ENCODE measurements around the gene PAXIP1. TPM values are rescaled to one million over a fixed set of nuclear protein-coding genes. Genes with fewer than 3 reads are reported as not detected.

The PAXIP1 gene
- total and polyA plus RNA-seq, 9 donors, result 7.9 to 14.9 (median 10.3) TPM

GRCh38 chr7:154977250-154977649 lies 25.7 kb downstream of the PAXIP1 start:
- intact Hi-C loops (cut with DNase I), result no loop called here
- DNase-seq, result no peak
- WGBS, 3 donors, result 92 to 94% (median 94%) methylated on average over 6 of the region's 6 CpGs
- Histone ChIP-seq H3K27me3 (no peaks in the 10 kb centered on the region), H3K4me1 (ENCODE audit: insufficient read depth) (no peaks in the 10 kb centered on the region), H3K9me3 (no peaks in the 10 kb centered on the region), H3K27ac (no peak overlapping the region), H3K4me3 (no peak overlapping the region), H3K36me3 (no peaks in the 10 kb centered on the region)
- TF ChIP-seq, protein P1, sequence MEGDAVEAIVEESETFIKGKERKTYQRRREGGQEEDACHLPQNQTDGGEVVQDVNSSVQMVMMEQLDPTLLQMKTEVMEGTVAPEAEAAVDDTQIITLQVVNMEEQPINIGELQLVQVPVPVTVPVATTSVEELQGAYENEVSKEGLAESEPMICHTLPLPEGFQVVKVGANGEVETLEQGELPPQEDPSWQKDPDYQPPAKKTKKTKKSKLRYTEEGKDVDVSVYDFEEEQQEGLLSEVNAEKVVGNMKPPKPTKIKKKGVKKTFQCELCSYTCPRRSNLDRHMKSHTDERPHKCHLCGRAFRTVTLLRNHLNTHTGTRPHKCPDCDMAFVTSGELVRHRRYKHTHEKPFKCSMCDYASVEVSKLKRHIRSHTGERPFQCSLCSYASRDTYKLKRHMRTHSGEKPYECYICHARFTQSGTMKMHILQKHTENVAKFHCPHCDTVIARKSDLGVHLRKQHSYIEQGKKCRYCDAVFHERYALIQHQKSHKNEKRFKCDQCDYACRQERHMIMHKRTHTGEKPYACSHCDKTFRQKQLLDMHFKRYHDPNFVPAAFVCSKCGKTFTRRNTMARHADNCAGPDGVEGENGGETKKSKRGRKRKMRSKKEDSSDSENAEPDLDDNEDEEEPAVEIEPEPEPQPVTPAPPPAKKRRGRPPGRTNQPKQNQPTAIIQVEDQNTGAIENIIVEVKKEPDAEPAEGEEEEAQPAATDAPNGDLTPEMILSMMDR (IDR thresholded peaks at IDR 0.05), result no peak
- no peak for TF ChIP-seq EP300 (IDR thresholded peaks at IDR 0.05)
- no peak for TF ChIP-seq POLR2A (IDR thresholded peaks at IDR 0.05)

GRCh38 chr7:154976844-154977243 lies 26.1 kb downstream of the PAXIP1 start:
- no peak for TF ChIP-seq POLR2A (IDR thresholded peaks at IDR 0.05)
- no peak for TF ChIP-seq EP300 (IDR thresholded peaks at IDR 0.05)
- TF ChIP-seq, protein P1 (IDR thresholded peaks at IDR 0.05), result no peak

DNA sequence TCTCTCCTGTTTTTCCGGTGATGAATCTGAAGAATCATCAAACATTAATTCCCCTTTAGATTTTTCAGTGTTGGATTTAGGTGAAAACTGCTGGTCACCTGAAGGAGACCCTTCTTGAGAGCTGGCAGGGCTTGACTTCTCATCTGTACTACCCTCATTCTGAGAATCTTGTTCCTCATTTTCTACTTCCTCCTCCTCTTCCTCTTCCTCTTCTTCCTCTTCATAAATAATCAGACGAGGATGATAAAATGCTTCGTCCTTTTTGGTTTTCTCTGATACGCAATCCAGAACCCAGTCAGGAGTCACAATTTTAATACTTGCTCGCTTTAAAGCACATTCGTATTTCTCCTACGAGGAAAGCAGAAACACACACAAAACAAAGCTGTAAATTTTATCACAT lies 26.9 kb downstream of the PAXIP1 start:
- Histone ChIP-seq H3K27me3 (no peaks in the 10 kb centered on the region), H3K9me3 (no peaks in the 10 kb centered on the region), H3K4me1 (ENCODE audit: insufficient read depth) (no peaks in the 10 kb centered on the region), H3K4me3 (no peak overlapping the region), H3K27ac (no peak overlapping the region), H3K36me3 (no peaks in the 10 kb centered on the region)
- no peak for TF ChIP-seq POLR2A (IDR thresholded peaks at IDR 0.05)
- TF ChIP-seq, protein P1 (IDR thresholded peaks at IDR 0.05), result no peak
- TF ChIP-seq EP300 (IDR thresholded peaks at IDR 0.05), result no peak
- no peak for DNase-seq
- intact Hi-C loops (cut with DNase I), result no loop called here
- 90 to 94% (median 91%) methylated on average over 7 of the region's 7 CpGs for WGBS, 3 donors

More at GRCh38 chr7:154976844-154977243, 26.1 kb downstream of the PAXIP1 start:
- intact Hi-C loops (cut with DNase I), result no loop called here
- no peaks in the 10 kb centered on the region for H3K9me3 ChIP-seq
- no peaks in the 10 kb centered on the region for H3K36me3 ChIP-seq
- H3K27ac ChIP-seq, result no peak overlapping the region
- no peaks in the 10 kb centered on the region for H3K27me3 ChIP-seq
- DNase-seq, result no peak
- no peaks in the 10 kb centered on the region for H3K4me1 ChIP-seq (ENCODE audit: insufficient read depth)
- H3K4me3 ChIP-seq, result no peak overlapping the region
- 90 to 95% (median 94%) methylated on average over 4 of the region's 4 CpGs for WGBS, 3 donors

- WGBS, 3 donors, result 90 to 91% (median 90%) methylated on average over 7 of the region's 7 CpGs
- intact Hi-C loops (cut with DNase I), result no loop called here
- no peaks in the 10 kb centered on the region for H3K9me3 ChIP-seq
- TF ChIP-seq, protein P1 (IDR thresholded peaks at IDR 0.05), result no peak
- TF ChIP-seq POLR2A (IDR thresholded peaks at IDR 0.05) (no peak), EP300 (IDR thresholded peaks at IDR 0.05) (no peak)
- no peaks in the 10 kb centered on the region for H3K36me3 ChIP-seq
- H3K27ac ChIP-seq, result no peak overlapping the region
- no peak overlapping the region for H3K4me3 ChIP-seq
- no peaks in the 10 kb centered on the region for H3K27me3 ChIP-seq
- no peaks in the 10 kb centered on the region for H3K4me1 ChIP-seq (ENCODE audit: insufficient read depth)
- DNase-seq, result no peak
These were observed 29.5 kb downstream of the PAXIP1 start for GRCh38 chr7:154973381-154973780.

All from ovary (tissue), 9 donors.